Measurements from ENCODE around the gene IGSF5.

GRCh38 chr21:39843916-39844315 is 98.9 kb downstream of the IGSF5 start:
- TF ChIP-seq HCFC1 (IDR thresholded peaks at IDR 0.05; ENCODE audit: low read length) (no peak), GABPA (IDR thresholded peaks at IDR 0.05; ENCODE audit: low read depth) (no peak)

Measured in GM12878 (cell line).